ENCODE results near the gene RSBN1.
"Not testable (repeated sequence)": the region's sequence is repeated elsewhere in the genome, so short reads cannot be mapped to it uniquely, and the experiment has no call there.

RSBN1 gene

GRCh38 chr1:113747376-113747775, 64.9 kb downstream of the RSBN1 start:
- no peak for DNase-seq (ENCODE audit: low read depth)
- no peak overlapping the region for H3K4me3 ChIP-seq (ENCODE audit: low read depth, low read length)
- TF ChIP-seq, protein P1, sequence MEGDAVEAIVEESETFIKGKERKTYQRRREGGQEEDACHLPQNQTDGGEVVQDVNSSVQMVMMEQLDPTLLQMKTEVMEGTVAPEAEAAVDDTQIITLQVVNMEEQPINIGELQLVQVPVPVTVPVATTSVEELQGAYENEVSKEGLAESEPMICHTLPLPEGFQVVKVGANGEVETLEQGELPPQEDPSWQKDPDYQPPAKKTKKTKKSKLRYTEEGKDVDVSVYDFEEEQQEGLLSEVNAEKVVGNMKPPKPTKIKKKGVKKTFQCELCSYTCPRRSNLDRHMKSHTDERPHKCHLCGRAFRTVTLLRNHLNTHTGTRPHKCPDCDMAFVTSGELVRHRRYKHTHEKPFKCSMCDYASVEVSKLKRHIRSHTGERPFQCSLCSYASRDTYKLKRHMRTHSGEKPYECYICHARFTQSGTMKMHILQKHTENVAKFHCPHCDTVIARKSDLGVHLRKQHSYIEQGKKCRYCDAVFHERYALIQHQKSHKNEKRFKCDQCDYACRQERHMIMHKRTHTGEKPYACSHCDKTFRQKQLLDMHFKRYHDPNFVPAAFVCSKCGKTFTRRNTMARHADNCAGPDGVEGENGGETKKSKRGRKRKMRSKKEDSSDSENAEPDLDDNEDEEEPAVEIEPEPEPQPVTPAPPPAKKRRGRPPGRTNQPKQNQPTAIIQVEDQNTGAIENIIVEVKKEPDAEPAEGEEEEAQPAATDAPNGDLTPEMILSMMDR (IDR thresholded peaks at IDR 0.05; ENCODE audit: low read depth, low read length, missing control alignments) = no peak

- no peak for DNase-seq (ENCODE audit: low read depth)
- TF ChIP-seq, protein P1 (IDR thresholded peaks at IDR 0.05; ENCODE audit: low read depth, low read length, missing control alignments) = no peak
- H3K4me3 ChIP-seq (ENCODE audit: low read depth, low read length) = no peak overlapping the region
Measured at GRCh38 chr1:113745425-113745824, 66.9 kb downstream of the RSBN1 start.

GRCh38 chr1:113744114-113744513, 68.2 kb downstream of the RSBN1 start:
- TF ChIP-seq, protein P1 (IDR thresholded peaks at IDR 0.05; ENCODE audit: low read depth, low read length, missing control alignments) = no peak
- DNase-seq (ENCODE audit: low read depth) = no peak
- no peak overlapping the region for H3K4me3 ChIP-seq (ENCODE audit: low read depth, low read length)

DNA sequence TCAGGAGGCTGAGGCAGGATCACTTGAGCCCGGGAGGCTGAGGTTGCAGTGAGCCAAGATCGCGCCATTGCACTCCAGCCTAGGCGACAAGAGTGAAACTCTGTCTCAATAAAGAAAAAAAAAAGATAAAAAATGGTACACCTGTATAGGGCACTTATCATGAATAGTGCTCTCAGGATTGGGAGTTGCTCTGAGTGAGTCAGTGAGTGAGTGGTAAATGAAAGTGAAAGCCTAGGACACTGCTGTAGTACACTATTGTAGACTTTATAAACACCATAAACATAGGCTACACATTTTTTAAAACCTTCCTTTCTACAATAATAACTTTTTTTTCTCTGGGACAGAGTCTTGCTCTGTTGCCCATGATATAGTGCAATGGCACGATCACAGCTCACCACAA, 69.8 kb downstream of the RSBN1 start:
- TF ChIP-seq, protein P1 (IDR thresholded peaks at IDR 0.05; ENCODE audit: low read depth, low read length, missing control alignments) = no peak
- no peak overlapping the region for H3K4me3 ChIP-seq (ENCODE audit: low read depth, low read length)
- no peak for DNase-seq (ENCODE audit: low read depth)

- DNase-seq (ENCODE audit: low read depth) = no peak
- no peak overlapping the region for H3K4me3 ChIP-seq (ENCODE audit: low read depth, low read length)
- TF ChIP-seq, protein P1 (IDR thresholded peaks at IDR 0.05; ENCODE audit: low read depth, low read length, missing control alignments) = no peak
Measured at GRCh38 chr1:113734357-113735055, 77.8 kb downstream of the RSBN1 start.

- TF ChIP-seq, protein P1 (IDR thresholded peaks at IDR 0.05; ENCODE audit: low read depth, low read length, missing control alignments) = no peak
- no peak for DNase-seq (ENCODE audit: low read depth)
- no peak overlapping the region for H3K4me3 ChIP-seq (ENCODE audit: low read depth, low read length)
Measured at GRCh38 chr1:113732802-113733201, 79.5 kb downstream of the RSBN1 start.

- no peak overlapping the region for H3K4me3 ChIP-seq (ENCODE audit: low read depth, low read length)
- DNase-seq (ENCODE audit: low read depth) = no peak
- TF ChIP-seq, protein P1 (IDR thresholded peaks at IDR 0.05; ENCODE audit: low read depth, low read length, missing control alignments) = no peak
Measured at GRCh38 chr1:113721010-113721409, 91.3 kb downstream of the RSBN1 start.

DNA sequence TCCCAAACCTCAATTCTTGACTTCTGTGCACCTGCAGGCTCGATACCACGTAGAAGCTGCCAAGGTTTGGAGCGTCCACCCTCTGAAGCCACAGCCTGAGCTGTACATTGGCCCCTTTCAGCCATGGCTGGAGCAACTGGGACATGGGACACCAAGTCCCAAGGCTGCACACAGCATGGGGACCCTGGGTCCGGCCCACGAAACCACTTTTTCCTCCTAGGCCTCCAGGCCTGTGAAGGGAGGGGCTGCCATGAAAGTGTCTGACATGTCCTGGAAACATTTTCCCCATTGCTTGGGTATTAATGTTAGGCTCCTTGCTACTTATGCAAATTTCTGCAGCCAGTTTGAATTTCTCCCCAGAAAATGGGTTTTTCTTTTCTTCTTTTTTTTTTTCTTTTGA, 93.7 kb downstream of the RSBN1 start:
- H3K4me3 ChIP-seq (ENCODE audit: low read depth, low read length); DNase-seq (ENCODE audit: low read depth): not testable (repeated sequence)

DNA sequence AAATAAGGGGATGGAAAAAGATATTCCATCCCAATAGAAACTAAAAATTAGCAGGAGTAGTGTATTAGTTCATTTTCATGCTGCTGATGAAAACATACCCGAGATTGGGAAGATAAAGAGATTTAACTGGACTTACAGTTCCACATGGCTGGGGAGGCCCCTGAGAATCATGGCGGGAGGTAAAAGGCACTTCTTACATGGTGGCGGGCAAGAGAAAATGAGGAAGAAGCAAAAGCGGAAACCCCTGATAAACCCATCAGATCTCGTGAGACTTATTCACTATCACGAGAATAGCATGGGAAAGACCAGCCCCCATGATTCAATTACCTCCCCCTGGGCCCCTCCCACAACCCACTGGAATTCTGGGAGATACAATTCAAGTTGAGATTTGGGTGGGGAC, 94.8 kb downstream of the RSBN1 start:
- not testable (repeated sequence) for DNase-seq (ENCODE audit: low read depth); H3K4me3 ChIP-seq (ENCODE audit: low read depth, low read length)
